Fibroblast of the aortic adventitia (primary cell): ENCODE results near the gene AHCYL2. TPM values are rescaled to one million over a fixed set of nuclear protein-coding genes. Genes with fewer than 3 reads are reported as not detected.

ENCODE experiments used
- DNase-seq: peaks from one replicate; pipeline ENCODE4 v3.0.0-alpha.2; 2010; ENCODE audit warnings: low read depth
- H3K4me3 ChIP-seq: 2 replicates; pipeline ENCODE4 v1.5.1; 2011; ENCODE audit warnings: low read depth, mild to moderate bottlenecking, control low read depth, low read length, moderate library complexity
- total RNA-seq: library from RNA; depleted of rRNA; stranded (reverse); fragments of >200 nt; gene quantifications from 2 replicates; pipeline ENCODE4 v1.2.3, GENCODE V29; 2012; ENCODE audit warnings: low replicate concordance
- TF ChIP-seq, protein P1 (sequence below): IDR thresholded peaks from 2 replicates; pipeline ENCODE4 v1.5.1; 2011; ENCODE audit warnings: mild to moderate bottlenecking, low read length, control low read depth, inconsistent platforms; ENCODE audit not compliant: insufficient read depth

AHCYL2 gene
- total RNA-seq, 1 donor, result 12.1 TPM

DNA sequence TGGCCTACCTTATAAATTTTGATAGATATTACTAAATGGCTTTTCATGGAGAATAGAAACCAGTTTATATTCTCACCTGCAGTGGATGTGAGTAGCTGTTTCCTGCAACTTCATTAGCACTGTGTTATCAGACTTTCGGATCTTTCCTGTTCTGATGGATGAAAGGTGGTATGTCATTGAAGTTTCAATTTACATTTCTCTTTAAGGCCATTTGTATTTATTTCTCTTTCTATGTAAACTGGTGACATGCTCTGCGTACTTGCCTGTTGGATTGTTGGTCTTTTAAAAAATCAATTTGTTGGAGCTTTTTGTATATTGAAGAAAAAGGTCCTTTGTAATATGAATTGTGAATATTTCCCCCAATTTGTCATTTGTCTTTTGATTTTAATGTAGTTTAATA is 113.6 kb downstream of the AHCYL2 start:
- DNase-seq, result no peak
- TF ChIP-seq, protein P1, sequence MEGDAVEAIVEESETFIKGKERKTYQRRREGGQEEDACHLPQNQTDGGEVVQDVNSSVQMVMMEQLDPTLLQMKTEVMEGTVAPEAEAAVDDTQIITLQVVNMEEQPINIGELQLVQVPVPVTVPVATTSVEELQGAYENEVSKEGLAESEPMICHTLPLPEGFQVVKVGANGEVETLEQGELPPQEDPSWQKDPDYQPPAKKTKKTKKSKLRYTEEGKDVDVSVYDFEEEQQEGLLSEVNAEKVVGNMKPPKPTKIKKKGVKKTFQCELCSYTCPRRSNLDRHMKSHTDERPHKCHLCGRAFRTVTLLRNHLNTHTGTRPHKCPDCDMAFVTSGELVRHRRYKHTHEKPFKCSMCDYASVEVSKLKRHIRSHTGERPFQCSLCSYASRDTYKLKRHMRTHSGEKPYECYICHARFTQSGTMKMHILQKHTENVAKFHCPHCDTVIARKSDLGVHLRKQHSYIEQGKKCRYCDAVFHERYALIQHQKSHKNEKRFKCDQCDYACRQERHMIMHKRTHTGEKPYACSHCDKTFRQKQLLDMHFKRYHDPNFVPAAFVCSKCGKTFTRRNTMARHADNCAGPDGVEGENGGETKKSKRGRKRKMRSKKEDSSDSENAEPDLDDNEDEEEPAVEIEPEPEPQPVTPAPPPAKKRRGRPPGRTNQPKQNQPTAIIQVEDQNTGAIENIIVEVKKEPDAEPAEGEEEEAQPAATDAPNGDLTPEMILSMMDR, result no peak
- H3K4me3 ChIP-seq, result no peak overlapping the region

DNA sequence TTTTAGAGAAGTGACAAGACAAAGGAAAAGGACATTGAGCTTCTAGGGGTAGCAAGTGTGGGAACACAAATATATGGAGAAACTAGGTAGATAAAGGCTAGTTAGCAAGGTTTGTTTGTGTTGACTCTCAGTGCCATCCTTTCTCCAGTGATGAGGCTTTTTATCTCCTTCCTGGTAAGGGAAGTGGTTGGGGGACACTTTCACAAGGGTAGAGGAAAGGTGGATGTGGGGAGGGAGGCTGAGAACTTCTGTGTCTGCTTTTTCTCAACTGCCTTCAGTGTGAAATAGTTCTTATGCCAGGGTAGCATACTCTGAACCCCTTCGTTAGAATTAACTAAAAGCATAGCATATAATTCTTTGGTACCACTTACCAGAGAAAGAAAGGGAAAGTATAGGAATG is 116.4 kb downstream of the AHCYL2 start:
- no peak for DNase-seq
- H3K4me3 ChIP-seq, result no peak overlapping the region
- TF ChIP-seq, protein P1, result no peak

DNA sequence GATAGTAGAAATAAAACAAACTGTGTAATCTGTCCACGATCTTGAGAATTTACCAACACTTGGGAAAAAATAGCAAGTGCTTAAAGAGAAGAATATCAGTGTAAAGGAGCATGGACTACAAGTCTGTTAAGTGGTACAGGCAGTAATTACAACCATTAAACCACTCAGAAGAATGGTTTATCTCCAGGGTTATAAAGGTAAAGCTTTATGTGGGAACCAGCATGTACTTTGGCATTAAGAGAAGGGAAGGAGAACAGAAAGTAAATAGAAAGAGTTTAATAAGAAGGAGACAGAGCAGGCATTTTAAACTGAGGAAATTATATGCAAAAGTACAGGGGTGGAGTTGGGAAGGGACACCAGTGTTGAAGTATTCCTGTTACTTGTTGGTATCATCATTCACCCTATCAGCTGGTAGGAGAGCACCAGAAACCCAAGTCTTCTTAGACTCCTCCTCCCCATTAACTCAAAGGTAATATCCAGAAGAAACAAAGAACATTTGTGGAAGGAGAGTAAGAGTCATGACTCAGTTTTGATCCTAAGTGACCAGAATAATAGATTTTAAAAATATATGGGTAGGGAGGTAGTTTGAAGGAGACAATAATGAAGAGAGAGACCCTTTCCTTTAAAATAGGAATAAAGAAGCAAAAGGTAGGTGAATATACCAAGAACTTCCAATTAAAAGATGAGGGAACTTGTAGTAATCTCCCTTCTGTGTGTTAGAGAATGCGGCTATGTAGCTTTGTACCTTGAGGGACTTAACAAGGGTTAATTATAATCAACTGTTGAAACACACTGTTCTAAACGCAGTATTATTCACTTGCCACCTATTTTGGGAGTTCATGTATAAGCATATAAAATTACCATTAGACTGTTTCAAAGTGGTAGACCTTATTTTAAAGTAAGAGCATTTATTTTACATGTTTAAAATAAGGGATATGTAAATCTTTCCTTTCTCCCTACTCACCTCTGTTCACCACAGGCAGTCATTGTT is 117.3 kb downstream of the AHCYL2 start:
- H3K4me3 ChIP-seq, result no peak overlapping the region
- DNase-seq, result no peak
- TF ChIP-seq, protein P1, result no peak

DNA sequence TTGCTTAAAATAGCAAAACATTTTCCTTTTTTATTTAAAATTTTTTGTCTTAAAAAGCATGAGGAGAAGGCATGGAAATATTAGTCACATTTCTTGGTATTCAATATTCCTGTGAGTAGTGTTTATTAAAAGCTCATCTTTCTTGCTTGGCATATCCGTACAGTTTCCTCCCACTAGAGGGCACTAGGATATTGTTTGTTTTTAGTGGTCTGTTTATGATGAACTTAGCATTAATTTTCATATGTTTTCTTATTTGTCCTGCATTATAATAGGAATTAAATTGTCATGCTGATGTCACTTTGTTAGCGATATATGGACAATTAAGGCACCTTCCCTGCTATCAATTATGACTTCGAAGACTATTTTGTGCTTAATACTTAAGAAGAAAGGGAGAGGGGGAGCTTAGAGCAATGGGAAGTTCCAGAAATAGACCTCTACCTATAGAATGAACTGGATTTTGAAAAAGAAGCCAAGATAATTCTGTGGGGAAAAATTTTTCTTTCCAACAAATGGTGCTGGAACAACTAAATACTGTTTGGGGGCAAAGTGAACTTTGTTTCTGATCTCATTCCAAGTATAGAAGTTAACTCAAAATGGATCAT is 118.4 kb downstream of the AHCYL2 start:
- TF ChIP-seq, protein P1, result peak; percentile 75
- peak; percentile 72 for DNase-seq
- H3K4me3 ChIP-seq, result no peak overlapping the region

DNA sequence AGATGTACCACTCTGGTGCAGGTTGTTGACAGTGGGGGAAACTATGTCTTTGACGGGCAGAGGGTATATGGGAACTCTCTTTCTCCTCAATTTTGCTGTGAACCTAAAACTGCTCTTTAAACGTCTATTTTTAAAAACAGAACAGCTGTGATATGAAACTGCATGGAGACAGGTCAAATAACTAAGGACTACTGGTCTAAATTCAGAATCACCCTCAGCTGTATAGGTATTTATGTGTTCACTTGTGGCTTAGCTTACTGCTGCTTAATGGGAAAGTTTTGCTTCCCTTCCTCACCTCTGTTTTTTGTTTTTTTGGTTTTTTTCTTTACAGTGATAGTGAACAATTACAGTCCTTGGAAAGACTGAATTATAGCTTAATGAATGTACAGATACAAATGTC is 122.5 kb downstream of the AHCYL2 start:
- H3K4me3 ChIP-seq, result no peak overlapping the region
- TF ChIP-seq, protein P1, result no peak
- DNase-seq, result no peak

DNA sequence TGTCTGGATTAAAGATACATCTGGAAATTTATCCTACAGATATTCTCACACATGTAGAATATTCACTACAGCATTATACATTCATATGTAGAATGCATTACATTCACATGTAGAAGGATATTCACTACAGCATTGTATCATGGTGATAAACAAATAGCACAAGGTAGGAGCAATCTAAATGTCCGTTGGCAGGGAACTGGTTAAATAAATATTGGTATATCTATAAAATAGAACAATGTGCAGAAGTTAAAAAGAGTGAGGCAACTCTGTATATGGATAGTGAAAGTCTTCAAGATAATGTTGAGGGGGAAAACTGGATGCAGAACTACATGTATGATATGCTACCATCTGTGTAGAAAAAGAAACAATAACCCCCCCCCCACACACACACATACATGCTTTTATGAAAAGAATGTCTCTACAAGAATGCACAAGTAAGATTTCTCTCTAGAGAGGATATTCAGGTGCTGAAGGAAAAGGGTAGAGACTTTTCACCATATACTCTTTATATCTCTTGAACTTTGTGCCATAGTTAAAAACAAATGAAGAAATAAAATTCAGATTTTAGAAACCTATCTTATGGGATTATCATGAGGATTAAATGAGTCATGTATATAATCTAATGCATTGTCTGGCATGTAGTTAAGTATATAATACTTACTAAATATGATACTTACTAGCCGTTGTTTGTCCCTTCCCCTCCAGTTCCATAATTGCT is 123.4 kb downstream of the AHCYL2 start:
- no peak for DNase-seq
- no peak overlapping the region for H3K4me3 ChIP-seq
- TF ChIP-seq, protein P1, result no peak
